Tibial nerve (tissue), 4 donors: ENCODE data around the gene CNPY1. TPM values are rescaled to one million over a fixed set of nuclear protein-coding genes. Genes with fewer than 3 reads are reported as not detected.

Experiments
- DNase-seq, 2 donors: peaks; one replicate each; pipeline ENCODE4 v3.0.0-alpha.2; 2019; ENCODE audit warnings: low spot score in 2 of 2
- H3K27ac ChIP-seq, 4 donors: fragments of 200-600 bp; sonication (generic) in 3 of 4; one replicate each; pipeline ENCODE4 v1.5.1; 2017 to 2019; ENCODE audit warnings: mild to moderate bottlenecking in 1 of 4
- H3K27me3 ChIP-seq, 2 donors: fragments of 200-600 bp; sonication (generic) in 1 of 2; one replicate each; pipeline versions ENCODE4 v1.5.1 to v1.6.0; 2017 to 2019
- H3K36me3 ChIP-seq, 3 donors: fragments of 200-600 bp; sonication (generic); one replicate each; pipeline ENCODE4 v1.5.1; 2018 to 2019
- H3K4me1 ChIP-seq, 4 donors: fragments of 200-600 bp; sonication (generic) in 3 of 4; one replicate each; pipeline ENCODE4 v1.5.1; 2017 to 2019
- H3K4me3 ChIP-seq, 4 donors: fragments of 200-600 bp; sonication (generic) in 3 of 4; one replicate each; pipeline ENCODE4 v1.5.1; 2017 to 2019; ENCODE audit warnings: mild to moderate bottlenecking in 1 of 4, moderate library complexity in 1 of 4
- H3K9me3 ChIP-seq, 4 donors: fragments of 200-600 bp; sonication (generic) in 3 of 4; one replicate each; pipeline ENCODE4 v1.5.1; 2017 to 2019
- EP300 ChIP-seq, 2 donors: sonication (generic); formaldehyde crosslinking; IDR thresholded peaks; one replicate each; pipeline ENCODE4 v1.6.1; 2017; ENCODE audit warnings: antibody characterized with exemption in 2 of 2, mild to moderate bottlenecking in 1 of 2
- POLR2A ChIP-seq, 2 donors: fragments of 450-650 bp; IDR thresholded peaks; one replicate each; pipeline ENCODE4 v1.6.1; 2017; ENCODE audit warnings: antibody characterized with exemption in 2 of 2, mild to moderate bottlenecking in 2 of 2, moderate library complexity in 2 of 2
- WGBS, 2 donors: methylation state at CpG; one replicate each; pipeline ENCODE4 v1.1.5; 2018; 5-methylcytosine and 5-hydroxymethylcytosine counted together
- total RNA-seq, 4 donors: library from RNA; depleted of rRNA; stranded (reverse); fragments of >200 nt; gene quantifications; one replicate each; pipeline ENCODE4 v1.1.0, GENCODE V29; 2016
- TF ChIP-seq, protein P1 (sequence below), 5 experiments: fragments of 200-600 bp in 3 of 5; fragments of 450-650 bp in 2 of 5; sonication (generic) in 3 of 5; IDR thresholded peaks; one replicate each; pipeline ENCODE4 v1.5.1; 2016 to 2019; ENCODE audit warnings: antibody characterized with exemption in 5 of 5, mild to moderate bottlenecking in 3 of 5, moderate library complexity in 2 of 5

CNPY1 gene
- total RNA-seq, 4 donors from 2014 or later: 0.30 TPM; not detected in 3

DNA sequence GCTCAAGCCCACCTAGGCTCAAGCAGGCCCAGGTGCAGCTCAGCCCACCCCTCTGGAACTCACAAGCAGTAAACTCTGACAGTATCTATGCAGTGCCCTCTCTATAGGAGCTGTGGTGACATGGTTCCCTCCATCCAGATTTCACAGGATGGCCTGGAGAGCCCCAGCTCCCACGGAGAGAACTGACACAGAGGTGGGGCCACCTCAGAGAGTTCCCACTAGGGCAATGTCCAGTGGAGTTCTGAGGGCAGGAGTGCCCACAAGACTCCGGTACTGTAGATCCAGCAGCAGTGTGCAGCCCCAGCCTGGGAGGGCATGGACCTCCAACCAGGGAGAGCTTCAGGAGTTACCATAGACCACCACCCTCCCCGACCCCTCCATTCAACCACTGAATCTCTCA, 37.3 kb upstream of the CNPY1 start:
- Histone ChIP-seq H3K27ac (no peak overlapping the region), H3K4me1 (peaks cover 0 to 7% (median 0%) of the 10 kb centered on the region in 4 donors), H3K36me3 (no peaks in the 10 kb centered on the region), H3K4me3 (no peak overlapping the region), H3K9me3 (no peaks in the 10 kb centered on the region), H3K27me3 (peaks cover 0 to 7% of the 10 kb centered on the region in 2 donors)
- TF ChIP-seq, protein P1, sequence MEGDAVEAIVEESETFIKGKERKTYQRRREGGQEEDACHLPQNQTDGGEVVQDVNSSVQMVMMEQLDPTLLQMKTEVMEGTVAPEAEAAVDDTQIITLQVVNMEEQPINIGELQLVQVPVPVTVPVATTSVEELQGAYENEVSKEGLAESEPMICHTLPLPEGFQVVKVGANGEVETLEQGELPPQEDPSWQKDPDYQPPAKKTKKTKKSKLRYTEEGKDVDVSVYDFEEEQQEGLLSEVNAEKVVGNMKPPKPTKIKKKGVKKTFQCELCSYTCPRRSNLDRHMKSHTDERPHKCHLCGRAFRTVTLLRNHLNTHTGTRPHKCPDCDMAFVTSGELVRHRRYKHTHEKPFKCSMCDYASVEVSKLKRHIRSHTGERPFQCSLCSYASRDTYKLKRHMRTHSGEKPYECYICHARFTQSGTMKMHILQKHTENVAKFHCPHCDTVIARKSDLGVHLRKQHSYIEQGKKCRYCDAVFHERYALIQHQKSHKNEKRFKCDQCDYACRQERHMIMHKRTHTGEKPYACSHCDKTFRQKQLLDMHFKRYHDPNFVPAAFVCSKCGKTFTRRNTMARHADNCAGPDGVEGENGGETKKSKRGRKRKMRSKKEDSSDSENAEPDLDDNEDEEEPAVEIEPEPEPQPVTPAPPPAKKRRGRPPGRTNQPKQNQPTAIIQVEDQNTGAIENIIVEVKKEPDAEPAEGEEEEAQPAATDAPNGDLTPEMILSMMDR (IDR thresholded peaks at IDR 0.05): no peak
- no peak for TF ChIP-seq EP300 (IDR thresholded peaks at IDR 0.05)
- no peak for TF ChIP-seq POLR2A (IDR thresholded peaks at IDR 0.05)
- no peak for DNase-seq
- WGBS, 2 donors: 93 to 97% methylated on average over 3 of the region's 3 CpGs

DNA sequence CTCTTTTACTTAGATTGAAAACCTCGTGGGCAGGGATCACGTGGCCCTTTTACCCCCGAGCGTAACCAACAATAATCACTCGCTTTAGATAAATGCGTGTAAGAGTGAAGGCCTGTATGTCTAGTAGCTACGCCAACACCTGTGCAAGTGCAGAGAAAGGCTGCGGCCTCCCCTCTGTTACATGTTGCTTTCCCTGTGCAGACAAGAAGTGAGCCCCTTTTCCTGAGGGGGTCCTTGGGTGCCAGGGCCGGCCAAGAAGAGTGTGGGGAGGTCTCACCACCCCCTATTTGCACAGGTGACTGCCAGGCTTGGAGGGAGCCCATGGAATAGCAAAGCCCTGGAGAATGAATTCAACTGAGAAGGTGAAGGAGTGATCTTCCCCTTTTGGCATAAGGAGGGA, 35.6 kb upstream of the CNPY1 start:
- no peak overlapping the region for H3K4me3 ChIP-seq
- H3K36me3 ChIP-seq: no peaks in the 10 kb centered on the region
- no peak overlapping the region for H3K27ac ChIP-seq
- TF ChIP-seq, protein P1 (IDR thresholded peaks at IDR 0.05): no peak
- TF ChIP-seq EP300 (IDR thresholded peaks at IDR 0.05) (no peak), POLR2A (IDR thresholded peaks at IDR 0.05) (no peak)
- 73 to 89% methylated on average over 9 of the region's 9 CpGs for WGBS, 2 donors
- peaks cover 0 to 7% of the 10 kb centered on the region in 2 donors for H3K27me3 ChIP-seq
- H3K9me3 ChIP-seq: no peaks in the 10 kb centered on the region
- DNase-seq: no peak
- peaks cover 0 to 8% (median 0%) of the 10 kb centered on the region in 4 donors for H3K4me1 ChIP-seq

DNA sequence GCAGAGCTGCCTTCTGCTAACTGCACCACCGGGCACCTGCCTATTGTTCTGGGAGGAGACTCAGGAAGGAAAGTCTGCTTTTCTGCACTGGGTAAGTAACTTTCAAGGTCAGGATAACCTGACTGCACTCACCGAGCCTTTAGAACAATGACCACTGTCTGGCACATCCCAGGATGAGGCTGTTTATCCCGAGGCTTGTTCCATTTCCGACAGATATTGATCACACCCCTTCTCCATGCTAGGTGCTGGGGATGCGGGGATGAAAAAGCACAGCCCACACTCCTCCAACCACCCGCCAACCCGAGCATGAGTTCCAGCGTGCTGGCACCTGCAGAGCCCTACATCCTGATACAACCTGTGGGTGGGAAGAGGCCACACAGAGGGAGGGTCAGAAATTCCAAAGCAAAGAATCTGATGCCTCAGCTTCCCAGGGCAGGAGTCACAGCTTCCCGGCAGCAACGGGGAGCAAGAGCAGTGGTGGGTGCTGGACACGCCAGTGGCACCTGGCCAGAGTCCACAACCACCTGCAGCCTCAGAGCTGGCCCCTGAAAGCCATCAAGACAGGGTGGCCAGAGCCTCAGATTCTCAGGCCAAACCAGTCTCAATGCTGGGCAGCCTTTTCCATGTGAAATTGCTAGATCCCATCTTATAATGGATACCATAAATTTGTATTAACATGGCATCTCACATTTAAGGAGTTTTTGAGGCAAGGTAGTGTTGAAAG, 34.9 kb upstream of the CNPY1 start:
- Histone ChIP-seq H3K4me3 (no peak overlapping the region), H3K4me1 (peaks cover 0 to 12% (median 0%) of the 10 kb centered on the region in 4 donors), H3K9me3 (no peaks in the 10 kb centered on the region), H3K36me3 (no peaks in the 10 kb centered on the region), H3K27me3 (peaks cover 0 to 3% of the 10 kb centered on the region in 2 donors), H3K27ac (no peak overlapping the region)
- no peak for DNase-seq
- TF ChIP-seq, protein P1 (IDR thresholded peaks at IDR 0.05): no peak
- TF ChIP-seq POLR2A (IDR thresholded peaks at IDR 0.05): no peak
- no peak for TF ChIP-seq EP300 (IDR thresholded peaks at IDR 0.05)
- 70 to 76% methylated on average over 11 of the region's 11 CpGs for WGBS, 2 donors

DNA sequence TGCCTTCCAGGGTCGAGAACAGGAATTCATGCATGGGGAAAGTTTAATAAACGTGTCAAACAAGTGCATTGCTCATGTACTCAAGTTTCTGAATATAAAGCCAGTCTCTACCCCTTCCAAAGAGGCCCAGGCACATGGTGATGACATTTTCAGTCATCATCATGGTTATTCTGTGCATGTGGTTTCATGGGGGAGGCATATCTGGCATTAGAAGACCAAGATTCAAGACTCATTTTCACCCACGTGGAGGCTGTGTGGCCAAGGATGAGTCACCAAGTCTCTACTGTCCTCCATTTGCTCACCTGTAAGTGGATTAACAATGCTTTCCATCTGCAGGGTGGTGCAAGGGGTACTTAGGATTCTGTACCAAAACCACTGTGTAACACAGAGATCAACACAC, 34.0 kb upstream of the CNPY1 start:
- no peak for DNase-seq
- Histone ChIP-seq H3K9me3 (no peaks in the 10 kb centered on the region), H3K4me3 (no peak overlapping the region), H3K27ac (no peak overlapping the region), H3K27me3 (no peaks in the 10 kb centered on the region), H3K36me3 (no peaks in the 10 kb centered on the region), H3K4me1 (peaks cover 0 to 12% (median 0%) of the 10 kb centered on the region in 4 donors)
- TF ChIP-seq POLR2A (IDR thresholded peaks at IDR 0.05) (no peak), EP300 (IDR thresholded peaks at IDR 0.05) (no peak)
- TF ChIP-seq, protein P1 (IDR thresholded peaks at IDR 0.05): no peak
- WGBS, 2 donors: 73 to 85% methylated on average over 3 of the region's 3 CpGs

- no peak for DNase-seq
- H3K9me3 ChIP-seq: no peaks in the 10 kb centered on the region
- no peaks in the 10 kb centered on the region for H3K36me3 ChIP-seq
- peaks cover 0 to 6% (median 0%) of the 10 kb centered on the region in 4 donors for H3K4me1 ChIP-seq
- H3K27ac ChIP-seq: no peak overlapping the region
- TF ChIP-seq POLR2A (IDR thresholded peaks at IDR 0.05): no peak
- TF ChIP-seq, protein P1 (IDR thresholded peaks at IDR 0.05): no peak
- TF ChIP-seq EP300 (IDR thresholded peaks at IDR 0.05): no peak
- 78 to 80% methylated on average over 13 of the region's 13 CpGs for WGBS, 2 donors
- H3K27me3 ChIP-seq: no peaks in the 10 kb centered on the region
- H3K4me3 ChIP-seq: no peak overlapping the region
These were observed 33.2 kb upstream of the CNPY1 start for GRCh38 chr7:155579565-155579964.
